Ishikawa (cell line): ENCODE measurements around the gene EFHB.

Source experiments
- CEBPB ChIP-seq: IDR thresholded peaks from 2 replicates; pipeline ENCODE4 v1.6.1; 2012
- CREB1 ChIP-seq: IDR thresholded peaks from 2 replicates; pipeline ENCODE4 v1.6.1; 2012; ENCODE audit warnings: low read depth
- EGR1 ChIP-seq: IDR thresholded peaks from 2 replicates; pipeline ENCODE4 v1.6.1; 2012
- EP300 ChIP-seq: IDR thresholded peaks from 2 replicates; pipeline ENCODE4 v1.6.1; 2012; ENCODE audit warnings: borderline replicate concordance
- FOXM1 ChIP-seq: IDR thresholded peaks from 2 replicates; pipeline ENCODE4 v1.6.1; 2012; ENCODE audit warnings: low read depth, borderline replicate concordance
- NFIC ChIP-seq: IDR thresholded peaks from 2 replicates; pipeline ENCODE4 v1.6.1; 2012
- RAD21 ChIP-seq: IDR thresholded peaks from 2 replicates; pipeline ENCODE4 v1.6.1; 2012; ENCODE audit warnings: low read depth
- TAF1 ChIP-seq: IDR thresholded peaks from 2 replicates; pipeline ENCODE4 v1.6.1; 2012; ENCODE audit warnings: low read depth, mild to moderate bottlenecking
- TCF12 ChIP-seq: IDR thresholded peaks from 2 replicates; pipeline ENCODE4 v1.6.1; 2012; ENCODE audit warnings: low read depth
- TEAD4 ChIP-seq: IDR thresholded peaks from 2 replicates; pipeline ENCODE4 v1.6.1; 2012
- YY1 ChIP-seq: IDR thresholded peaks from 2 replicates; pipeline ENCODE4 v1.6.1; 2012; ENCODE audit warnings: low read depth
- ZBTB7A ChIP-seq: IDR thresholded peaks from 2 replicates; pipeline ENCODE4 v1.6.1; 2012; ENCODE audit warnings: low read depth
- TF ChIP-seq, protein P1 (sequence below): IDR thresholded peaks from 2 replicates; pipeline ENCODE4 v1.6.1; 2012
- TF ChIP-seq, protein P2 (sequence below): IDR thresholded peaks from 2 replicates; pipeline ENCODE4 v1.6.1; 2012; ENCODE audit warnings: low read depth, mild to moderate bottlenecking
- TF ChIP-seq, protein P3 (sequence below): IDR thresholded peaks from 2 replicates; pipeline ENCODE4 v1.6.1; 2012

The EFHB gene

DNA sequence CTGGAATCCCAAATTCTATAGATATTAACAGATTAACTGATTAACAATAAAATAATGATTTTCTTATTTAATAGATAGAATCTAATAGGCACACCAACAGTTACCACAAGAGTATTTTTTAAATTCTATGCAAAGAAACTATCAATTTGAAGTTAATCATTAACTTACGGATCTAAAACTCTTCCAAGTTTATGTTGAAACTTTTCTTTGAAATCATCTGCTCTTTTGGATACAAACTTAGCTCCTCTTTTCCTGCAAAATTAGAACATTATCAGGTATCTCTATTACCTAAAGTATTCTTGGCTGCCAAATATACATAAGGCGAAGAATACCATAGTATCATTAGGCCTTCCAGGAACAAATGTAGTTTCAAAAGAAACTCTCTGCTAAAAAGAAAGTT, 34.8 kb downstream of the EFHB start:
- TF ChIP-seq ZBTB7A, result no peak
- TF ChIP-seq CREB1, result no peak
- TF ChIP-seq CEBPB, result no peak
- TF ChIP-seq TCF12, result no peak

DNA sequence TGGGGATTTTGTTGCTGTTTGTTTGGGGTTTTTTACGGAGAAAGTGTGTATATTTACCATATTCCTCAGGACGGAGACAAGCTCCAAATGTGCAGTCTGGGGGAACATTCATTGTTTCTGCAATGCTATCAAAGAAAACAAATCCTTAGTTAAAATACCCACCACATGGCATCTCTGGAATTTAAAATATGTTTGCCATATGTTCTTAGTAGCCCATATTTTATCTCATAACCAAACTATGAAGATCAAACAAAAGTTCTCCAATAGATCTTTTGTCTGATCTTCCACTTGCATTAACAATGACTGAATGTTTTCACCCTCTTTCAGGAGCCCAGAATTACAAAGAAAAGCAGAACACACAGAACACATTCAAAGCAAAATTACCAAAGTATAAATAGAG, 35.3 kb downstream of the EFHB start:
- TF ChIP-seq TCF12 (no peak), RAD21 (no peak), YY1 (no peak), EP300 (no peak), TAF1 (no peak), FOXM1 (no peak), NFIC (no peak), CREB1 (no peak)
- TF ChIP-seq, protein P1, sequence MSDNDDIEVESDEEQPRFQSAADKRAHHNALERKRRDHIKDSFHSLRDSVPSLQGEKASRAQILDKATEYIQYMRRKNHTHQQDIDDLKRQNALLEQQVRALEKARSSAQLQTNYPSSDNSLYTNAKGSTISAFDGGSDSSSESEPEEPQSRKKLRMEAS, result no peak
- TF ChIP-seq, protein P2, sequence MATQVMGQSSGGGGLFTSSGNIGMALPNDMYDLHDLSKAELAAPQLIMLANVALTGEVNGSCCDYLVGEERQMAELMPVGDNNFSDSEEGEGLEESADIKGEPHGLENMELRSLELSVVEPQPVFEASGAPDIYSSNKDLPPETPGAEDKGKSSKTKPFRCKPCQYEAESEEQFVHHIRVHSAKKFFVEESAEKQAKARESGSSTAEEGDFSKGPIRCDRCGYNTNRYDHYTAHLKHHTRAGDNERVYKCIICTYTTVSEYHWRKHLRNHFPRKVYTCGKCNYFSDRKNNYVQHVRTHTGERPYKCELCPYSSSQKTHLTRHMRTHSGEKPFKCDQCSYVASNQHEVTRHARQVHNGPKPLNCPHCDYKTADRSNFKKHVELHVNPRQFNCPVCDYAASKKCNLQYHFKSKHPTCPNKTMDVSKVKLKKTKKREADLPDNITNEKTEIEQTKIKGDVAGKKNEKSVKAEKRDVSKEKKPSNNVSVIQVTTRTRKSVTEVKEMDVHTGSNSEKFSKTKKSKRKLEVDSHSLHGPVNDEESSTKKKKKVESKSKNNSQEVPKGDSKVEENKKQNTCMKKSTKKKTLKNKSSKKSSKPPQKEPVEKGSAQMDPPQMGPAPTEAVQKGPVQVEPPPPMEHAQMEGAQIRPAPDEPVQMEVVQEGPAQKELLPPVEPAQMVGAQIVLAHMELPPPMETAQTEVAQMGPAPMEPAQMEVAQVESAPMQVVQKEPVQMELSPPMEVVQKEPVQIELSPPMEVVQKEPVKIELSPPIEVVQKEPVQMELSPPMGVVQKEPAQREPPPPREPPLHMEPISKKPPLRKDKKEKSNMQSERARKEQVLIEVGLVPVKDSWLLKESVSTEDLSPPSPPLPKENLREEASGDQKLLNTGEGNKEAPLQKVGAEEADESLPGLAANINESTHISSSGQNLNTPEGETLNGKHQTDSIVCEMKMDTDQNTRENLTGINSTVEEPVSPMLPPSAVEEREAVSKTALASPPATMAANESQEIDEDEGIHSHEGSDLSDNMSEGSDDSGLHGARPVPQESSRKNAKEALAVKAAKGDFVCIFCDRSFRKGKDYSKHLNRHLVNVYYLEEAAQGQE, result no peak

DNA sequence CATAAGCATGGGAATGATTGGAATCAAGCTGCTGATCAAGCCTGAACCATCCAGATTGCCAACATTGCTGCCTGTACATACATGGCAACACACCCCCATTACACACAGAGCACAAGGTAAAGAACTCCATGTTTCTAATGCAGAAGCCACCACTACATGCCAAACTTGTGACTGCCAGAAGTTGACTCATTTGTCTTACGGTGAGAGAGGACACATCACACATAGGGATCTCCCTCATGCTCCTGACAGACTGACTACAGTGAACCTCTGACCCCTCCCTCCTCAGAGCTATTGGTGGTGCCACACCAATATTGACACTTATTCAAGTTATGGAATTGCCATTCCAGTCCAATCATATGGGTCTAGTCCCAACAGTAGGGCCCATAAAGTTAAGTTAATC, 42.3 kb downstream of the EFHB start:
- no peak for TF ChIP-seq TCF12
- no peak for TF ChIP-seq YY1
- TF ChIP-seq TEAD4, result no peak
- TF ChIP-seq CEBPB, result no peak
- TF ChIP-seq NFIC, result no peak
- TF ChIP-seq, protein P1, result no peak
- no peak for TF ChIP-seq TAF1

DNA sequence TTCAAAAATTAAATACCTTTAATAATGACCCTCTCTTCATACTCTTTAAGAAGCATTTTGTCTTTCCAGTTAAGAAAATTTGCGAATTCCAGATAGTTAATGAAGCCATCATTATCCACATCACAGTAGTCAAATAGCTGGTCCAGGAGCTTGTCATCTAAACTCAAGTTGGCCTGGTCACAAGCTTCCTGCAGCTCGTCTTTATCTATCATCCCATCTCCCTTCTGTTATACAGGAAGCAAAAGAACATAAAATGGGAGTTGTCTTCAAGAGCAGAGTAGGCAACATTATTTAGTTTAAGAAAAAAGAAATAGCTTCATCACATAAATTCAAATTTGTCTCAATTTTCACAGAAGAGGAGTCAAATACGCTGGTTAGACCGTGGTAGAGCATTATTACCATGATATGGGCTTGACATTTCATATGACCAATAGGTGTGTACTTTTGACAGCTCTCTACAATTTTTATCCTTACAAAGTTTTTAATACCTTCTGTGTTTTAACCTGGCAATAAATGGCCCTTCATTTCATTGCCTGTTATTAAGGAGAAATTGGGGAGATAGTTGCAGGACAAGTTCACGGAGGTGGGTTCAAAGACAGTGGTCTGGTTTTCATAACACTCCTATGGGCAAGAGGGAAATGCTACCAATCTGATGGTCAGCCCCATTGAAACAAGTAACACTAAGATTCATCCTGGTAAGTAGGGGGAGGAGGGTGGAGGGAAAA, 45.4 kb downstream of the EFHB start:
- no peak for TF ChIP-seq YY1
- TF ChIP-seq NFIC, result no peak
- TF ChIP-seq, protein P1, result no peak
- no peak for TF ChIP-seq EP300
- no peak for TF ChIP-seq TAF1
- no peak for TF ChIP-seq ZBTB7A
- no peak for TF ChIP-seq TEAD4
- TF ChIP-seq, protein P3, sequence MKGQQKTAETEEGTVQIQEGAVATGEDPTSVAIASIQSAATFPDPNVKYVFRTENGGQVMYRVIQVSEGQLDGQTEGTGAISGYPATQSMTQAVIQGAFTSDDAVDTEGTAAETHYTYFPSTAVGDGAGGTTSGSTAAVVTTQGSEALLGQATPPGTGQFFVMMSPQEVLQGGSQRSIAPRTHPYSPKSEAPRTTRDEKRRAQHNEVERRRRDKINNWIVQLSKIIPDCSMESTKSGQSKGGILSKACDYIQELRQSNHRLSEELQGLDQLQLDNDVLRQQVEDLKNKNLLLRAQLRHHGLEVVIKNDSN, result no peak
- TF ChIP-seq FOXM1, result no peak
- TF ChIP-seq TCF12, result no peak
- TF ChIP-seq, protein P2, result no peak

DNA sequence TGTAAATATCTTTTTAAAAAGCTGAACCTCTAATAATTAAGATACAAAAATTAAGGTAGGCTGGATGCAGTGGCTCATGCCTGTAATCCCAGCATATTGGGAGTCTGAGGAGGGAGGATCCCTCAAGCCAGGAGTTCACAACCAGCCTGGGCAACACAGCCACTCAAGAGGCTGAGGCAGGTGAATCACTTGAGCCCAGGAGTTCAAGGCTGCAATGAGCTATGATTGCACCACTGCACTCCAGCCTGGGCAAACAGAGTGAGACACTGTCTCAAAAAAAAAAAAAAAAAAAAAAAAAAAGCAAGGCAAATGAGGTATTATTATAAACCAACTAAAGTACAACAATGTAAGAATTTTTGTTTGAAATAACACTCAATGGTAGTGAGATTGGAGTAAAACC, 47.6 kb downstream of the EFHB start:
- TF ChIP-seq, protein P2, result no peak
- no peak for TF ChIP-seq ZBTB7A
- no peak for TF ChIP-seq EP300
- TF ChIP-seq CEBPB, result no peak
- no peak for TF ChIP-seq TCF12
- no peak for TF ChIP-seq FOXM1
- no peak for TF ChIP-seq CREB1
- no peak for TF ChIP-seq TAF1
- TF ChIP-seq, protein P1, result no peak
- no peak for TF ChIP-seq RAD21
- no peak for TF ChIP-seq YY1
- TF ChIP-seq NFIC, result no peak
- TF ChIP-seq, protein P3, result no peak
- TF ChIP-seq TEAD4, result no peak
- no peak for TF ChIP-seq EGR1
